CD4-positive, alpha-beta T cell treated with Interferon gamma for 1 hour (primary cell): ENCODE measurements around the gene HDLBP.
"Not testable (repeated sequence)": the region's sequence is repeated elsewhere in the genome, so short reads cannot be mapped to it uniquely, and the experiment has no call there.

Source experiments
- DNase-seq: peaks from one replicate; pipeline ENCODE4 v3.0.0-alpha.2; 2020

HDLBP gene

DNA sequence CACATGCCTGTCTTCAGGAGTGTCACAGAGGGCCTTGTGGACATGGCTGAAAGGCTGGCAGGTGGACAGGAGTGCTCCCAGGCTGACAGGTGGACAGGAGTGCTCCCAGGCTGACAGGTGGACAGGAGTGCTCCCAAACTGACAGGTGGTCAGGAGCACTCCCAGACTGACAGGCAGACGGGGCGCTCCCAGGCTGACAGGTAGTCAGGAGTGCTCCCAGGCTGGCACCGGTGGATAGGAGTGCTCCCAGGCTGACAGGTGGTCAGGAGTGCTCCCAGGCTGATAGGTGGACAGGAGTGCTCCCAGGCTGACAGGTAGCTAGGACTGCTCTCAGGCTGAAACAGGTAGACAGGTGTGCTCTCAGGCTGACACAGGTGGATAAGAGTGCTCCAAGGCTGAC is 110.4 kb downstream of the HDLBP start:
- no peak for DNase-seq

DNA sequence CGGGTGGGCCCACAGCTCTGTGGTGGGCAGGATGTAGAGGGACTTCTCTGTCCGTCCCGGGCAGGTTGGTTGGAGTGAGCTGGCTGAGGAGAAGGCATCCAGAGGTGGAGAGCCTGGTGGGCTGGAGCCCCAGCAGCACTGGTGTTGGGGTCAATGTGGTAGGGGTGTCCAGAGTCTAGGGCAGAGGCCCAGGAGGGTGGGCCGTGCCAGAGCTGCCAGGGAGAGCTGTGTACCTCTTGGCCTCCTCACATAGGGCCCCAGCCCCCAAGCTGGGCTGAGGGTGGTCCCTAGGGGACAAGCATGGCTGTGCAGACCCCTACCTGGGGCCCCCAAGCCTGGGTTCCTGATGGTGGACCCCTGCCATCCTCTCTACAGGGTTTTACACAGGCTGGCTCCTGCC is 111.0 kb downstream of the HDLBP start:
- no peak for DNase-seq

DNA sequence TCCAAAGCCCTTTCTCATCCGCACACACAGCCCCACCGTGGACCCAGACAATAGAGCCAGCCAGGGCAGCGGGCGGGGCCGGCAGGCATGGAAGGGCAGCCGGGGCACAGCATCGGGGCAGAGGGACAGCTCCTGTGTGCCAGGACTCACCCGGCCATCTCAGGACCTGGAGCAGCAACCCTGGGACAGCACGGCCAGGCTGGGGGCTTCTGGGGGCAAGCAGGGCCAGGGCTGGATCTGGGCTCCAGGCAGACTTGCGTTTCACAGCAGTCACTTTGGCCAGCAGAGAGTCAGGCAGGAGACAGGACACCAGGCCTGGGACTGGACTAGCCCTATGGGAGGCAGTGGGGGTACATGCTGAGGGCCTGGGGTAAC is 111.5 kb downstream of the HDLBP start:
- no peak for DNase-seq

DNA sequence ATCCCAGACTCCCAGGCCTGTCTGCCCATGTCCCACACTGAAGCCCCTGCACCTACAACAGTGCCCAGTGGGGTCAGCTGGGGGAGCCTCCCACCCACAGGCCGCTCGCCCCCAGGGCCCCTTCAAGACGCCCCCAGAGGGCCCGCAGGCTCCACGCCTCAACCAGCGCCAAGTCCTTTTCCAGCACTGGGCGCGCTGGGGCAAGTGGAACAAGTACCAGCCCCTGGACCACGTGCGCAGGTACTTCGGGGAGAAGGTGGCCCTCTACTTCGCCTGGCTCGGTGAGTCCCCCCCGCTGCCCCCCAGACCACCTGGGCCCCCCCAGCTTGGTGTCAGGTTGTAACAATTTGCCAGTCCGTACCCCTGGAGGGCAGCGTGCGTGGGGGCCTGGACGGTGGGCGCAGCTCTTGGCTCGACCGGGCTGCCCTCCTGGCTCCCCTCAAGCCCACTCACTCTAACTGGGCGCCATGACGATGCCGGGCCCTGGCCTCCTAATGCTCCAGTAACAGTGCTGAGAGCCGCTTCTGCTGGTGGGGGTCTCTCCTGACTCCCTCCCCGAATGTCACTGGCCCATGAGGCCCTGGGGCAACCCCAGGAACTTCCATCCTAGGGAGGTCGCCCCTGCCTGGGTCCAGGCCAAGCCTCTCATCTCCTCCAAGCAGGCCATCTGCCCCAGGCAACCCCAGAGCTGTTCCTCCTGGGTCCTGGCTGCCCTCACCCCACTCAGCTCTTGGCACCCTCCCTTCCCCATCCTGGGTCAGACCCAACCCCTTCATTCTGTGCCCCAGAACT is 112.1 kb downstream of the HDLBP start:
- DNase-seq: no peak

DNA sequence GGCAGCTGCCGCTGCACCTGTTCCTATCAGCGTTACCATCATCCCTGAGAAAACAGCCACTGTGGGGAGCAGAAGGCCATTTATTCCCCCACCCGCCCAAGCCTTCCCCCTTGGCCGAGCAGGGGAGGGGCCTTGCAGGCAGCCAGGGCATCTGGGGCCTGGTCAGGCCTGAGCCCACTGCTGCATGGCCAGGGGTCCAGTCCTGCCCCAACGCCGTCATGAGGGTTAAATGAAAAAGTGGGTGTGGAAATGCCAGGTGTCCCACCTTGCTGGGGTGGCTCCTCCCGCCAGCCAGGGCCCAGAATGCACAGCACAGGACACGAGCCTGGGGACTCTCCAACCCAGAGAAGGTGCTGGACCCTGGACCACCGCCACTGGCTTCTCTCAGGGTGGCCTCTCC is 112.8 kb downstream of the HDLBP start:
- no peak for DNase-seq

DNA sequence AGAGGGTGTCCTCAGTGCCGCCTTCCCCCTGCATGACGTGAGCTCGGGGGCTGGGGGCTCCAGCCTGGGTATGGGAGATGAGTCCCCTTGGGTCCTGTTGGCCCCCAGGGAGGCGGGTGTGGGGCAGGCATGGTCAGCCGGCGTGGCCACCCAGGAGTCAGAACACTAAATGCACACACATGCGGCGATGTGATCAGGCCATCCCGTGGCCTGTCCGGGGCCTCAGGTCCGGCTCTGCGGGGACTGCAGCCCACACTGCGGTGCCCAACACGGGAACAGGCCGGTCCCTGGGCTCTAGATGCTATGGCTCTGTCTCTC is 113.2 kb downstream of the HDLBP start:
- DNase-seq: no peak

DNA sequence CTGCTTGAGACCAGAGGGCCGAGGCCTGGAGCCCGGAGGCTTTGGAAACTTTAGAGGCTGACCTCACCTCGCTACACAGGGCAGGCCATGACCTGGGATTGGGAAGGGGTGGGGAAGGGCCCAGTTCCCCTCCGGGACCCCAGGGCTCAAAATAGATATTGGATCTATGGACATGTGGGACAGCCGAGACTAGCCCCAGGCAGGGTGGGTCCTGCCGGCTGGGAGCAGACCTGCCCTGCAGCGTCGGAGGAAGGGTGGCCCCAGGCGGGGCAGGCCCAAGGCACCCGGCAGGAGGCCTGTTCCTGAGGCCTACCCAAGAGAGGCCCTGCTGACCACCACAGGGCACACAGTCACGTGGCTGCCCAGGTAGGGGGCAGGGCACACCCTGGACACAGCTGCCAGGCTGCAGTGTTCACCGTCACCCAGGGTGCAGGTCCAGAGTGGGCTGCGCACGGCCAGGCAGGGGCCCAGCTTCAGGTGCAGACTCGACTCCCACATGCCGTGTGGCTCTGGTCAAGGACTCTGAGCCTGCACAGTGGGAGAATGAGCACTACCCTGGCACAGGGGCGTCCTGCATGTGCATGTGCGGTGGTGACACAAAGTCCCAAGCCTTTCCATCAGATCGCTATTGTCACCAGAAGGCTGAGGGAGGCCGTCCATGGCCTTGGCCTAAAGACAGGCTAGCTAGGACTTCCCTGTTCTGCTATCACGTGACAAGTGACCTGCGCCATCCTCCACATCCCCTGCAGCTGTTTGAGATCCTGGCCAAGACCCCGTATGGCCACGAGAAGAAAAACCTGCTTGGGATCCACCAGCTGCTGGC is 113.8 kb downstream of the HDLBP start:
- no peak for DNase-seq

DNA sequence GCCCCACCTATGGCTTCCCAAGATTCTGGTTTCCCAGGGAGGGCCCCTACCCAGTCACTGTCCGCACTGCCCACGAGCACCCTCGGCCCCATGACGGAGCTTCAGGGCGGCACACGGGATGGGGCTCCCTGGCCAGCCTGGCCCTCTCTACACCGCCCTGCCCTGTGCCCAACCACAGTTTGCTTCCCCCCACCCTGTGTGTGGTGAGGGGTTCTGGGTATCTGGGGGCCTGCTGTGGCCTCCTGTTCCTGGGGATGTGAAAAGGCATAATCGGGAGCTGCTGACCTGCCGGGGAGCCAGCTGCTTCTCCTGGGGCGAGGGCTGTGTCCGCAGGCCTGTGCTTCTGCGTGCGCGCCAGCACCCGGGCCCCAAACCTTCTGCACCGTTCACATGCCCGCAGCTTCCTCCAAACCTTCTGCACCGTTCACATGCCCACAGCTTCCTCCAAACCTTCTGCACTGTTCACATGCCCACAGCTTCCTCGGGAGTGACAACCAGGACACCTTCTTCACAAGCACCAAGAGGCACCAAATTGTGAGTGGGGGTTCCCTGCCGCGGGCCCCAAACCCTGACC is 114.6 kb downstream of the HDLBP start:
- no peak for DNase-seq

DNA sequence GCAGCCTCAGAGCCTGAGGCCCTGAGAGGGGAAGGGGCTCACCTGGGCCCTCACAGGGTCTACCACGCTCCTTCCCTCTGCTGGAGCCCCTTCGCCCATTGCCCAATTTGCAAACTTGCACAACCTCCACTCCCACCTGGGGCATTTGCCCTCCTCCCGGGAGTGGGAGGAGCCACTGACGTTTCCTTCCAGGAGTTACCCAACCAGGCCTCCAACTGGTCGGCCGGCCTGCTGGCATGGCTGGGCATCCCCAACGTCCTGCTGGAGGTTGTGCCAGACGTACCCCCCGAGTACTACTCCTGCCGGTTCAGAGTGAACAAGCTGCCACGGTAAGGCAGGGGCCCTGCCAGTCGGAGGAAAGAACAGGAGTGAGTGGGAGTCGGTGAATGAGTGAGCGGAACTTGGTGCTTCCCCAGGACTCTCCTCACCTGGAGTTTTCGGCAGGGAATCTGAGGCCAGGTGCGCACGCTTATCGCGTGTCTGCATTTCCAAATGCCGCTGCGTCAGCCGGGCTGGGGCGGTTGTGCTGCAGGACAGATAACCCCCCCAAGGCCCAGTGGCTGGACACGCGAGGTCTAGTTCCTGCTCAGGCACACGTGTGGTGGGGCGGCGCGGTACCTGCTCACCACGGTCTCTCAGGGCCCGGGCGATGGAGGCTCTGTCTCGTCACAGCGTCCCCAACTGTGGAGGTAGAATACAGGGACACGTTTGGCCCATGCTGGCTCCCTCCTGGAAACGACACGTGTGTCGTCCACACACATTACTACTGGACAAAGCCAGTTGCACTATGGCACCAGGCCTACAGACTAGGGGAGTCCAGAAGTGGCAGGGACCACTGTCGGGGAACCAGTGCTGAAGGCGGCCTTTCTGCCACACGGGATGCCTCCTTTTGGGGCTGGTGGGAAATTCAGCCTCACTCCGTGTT is 115.3 kb downstream of the HDLBP start:
- no peak for DNase-seq

DNA sequence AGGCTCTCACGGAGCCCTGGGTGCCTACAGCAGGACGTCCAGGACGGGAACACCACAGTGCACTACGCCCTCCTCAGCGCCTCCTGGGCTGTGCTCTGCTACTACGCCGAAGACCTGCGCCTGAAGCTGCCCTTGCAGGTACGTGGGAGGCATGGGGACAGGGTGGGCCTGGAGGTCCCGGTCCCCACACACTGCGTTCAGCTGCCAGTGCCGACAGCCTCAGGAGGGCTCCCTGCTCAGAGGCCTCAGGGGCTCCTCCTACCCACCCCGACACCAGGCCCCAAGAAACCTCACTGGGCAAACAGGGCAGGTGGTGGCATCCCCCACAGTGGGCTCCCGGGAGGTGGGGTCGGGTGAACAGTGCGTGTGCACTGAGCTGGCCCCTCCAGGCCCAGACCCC is 116.2 kb downstream of the HDLBP start:
- no peak for DNase-seq

DNA sequence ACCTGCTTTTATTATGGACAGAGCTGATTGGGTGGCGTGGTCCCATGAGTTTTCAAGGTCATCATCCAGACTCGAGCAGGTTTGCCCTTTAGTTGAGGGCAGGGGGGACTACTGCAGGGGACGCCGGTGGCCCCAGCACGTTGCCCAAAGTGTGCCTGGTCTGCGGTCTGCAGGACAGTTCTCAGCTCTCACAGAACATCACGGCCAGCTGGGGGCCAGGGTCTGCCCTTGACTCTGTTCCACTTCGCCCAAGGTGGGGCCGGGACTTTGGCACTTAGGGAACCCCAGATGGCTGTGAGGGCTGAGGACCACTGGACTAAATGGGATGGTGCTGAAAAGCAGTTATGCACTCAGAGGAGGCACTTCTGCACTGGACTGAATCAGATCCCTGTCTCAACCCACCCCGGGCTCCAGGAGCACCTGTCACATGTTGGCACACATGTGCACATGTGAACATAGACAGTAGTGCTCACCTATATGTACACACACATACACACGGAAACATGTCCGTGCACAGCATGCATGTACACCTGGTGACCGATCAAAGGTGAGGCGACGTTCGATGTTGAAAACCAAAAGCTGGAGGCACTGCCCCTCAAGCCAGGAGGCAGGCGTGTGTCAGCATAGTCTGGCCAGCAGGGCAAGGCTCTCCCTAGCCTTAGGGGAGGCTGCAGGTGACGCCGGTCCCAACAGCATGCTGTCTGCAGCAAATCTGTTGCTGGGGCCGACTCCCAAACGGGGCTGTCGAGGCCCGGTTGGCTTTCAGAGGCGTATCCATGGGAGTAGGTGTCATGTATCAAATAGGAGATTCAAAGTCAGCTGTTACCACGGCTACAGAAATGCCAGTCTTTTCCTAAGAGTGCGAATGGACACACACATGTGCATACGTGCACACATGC is 116.8 kb downstream of the HDLBP start:
- no peak for DNase-seq

DNA sequence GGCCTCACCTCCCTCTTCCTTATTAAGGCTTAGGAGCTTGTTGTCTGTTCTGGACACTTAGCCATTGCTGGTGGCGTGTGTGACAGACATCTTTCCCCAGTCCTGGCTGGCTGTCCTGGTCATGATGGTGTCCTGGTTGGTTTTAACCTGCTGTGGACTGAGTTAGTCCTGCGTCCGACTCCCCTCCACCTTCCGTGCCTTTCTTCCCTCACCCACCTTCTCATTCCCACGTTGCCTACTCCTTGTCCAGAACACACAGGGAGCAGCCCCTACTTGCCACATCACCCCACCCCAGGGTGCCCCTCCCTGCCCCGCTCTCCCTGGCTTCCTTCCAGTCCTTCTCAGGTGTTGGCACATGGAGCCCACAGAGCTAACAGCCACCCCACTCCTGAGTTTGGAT is 117.5 kb downstream of the HDLBP start:
- DNase-seq: no peak

DNA sequence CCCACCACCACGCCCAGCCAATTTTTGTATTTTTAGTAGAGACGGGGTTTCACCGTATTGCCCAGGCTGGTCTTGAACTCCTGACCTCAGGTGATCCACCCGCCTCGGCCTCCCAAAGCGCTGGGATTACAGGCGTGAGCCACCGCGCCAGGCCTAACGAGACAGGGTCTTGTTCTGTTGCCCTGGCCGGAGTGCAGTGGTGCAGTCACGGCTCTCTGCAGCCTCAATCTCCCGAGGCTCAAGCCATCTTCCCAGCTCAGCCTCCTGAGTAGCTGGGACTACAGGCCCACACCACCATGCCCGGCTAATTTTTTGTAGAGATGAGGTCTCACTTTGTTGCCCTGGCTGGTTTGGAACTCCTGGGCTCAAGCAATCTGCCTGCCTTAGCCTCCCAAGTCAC is 118.2 kb downstream of the HDLBP start:
- not testable (repeated sequence) for DNase-seq

DNA sequence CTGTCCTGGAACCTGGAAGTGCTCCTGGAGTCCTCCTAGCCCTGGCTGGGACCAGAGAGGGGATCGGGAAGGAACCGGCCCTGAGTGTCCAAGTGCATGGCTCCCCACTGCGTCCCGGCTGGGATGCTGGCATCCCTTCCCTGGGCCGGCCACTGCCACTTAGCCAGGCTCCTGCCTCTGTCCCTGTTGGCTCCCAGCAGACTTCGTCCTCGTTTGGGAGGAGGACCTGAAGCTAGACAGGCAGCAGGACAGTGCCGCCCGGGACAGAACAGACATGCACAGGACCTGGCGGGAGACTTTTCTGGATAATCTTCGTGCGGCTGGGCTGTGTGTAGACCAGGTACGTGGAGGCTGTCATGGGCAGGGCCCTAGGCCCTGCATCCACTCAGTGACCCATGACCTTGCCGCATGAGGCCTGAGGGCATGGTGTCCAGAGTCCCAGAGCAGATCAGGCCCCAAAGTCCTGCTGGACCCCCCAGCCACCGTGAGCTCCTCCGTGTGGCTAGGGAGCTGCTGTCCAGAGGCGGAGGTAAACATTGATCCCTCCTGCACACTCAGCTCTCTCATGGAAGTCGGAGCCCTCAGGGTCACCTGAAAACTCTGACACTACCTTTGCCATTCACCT is 119.9 kb downstream of the HDLBP start:
- no peak for DNase-seq

DNA sequence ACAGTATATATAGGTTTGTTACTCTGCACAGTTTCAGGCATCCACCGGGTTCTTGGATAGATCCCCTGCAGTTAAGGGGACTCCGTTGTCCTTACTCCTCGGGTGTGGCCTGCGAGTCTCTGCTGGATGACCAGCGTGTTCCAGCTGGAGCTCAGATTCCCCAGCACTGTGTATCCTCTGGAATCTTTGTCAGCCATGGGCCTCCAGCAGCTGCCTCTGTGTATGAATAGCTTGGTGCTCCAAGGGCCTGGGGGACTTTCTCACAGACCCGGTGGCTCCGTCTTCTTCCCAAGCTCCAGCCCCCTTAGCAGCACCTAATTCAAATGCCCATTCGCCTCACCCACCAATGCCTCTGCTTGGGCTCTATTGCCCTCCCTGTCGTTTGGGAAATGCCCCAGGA is 120.7 kb downstream of the HDLBP start:
- DNase-seq: no peak

DNA sequence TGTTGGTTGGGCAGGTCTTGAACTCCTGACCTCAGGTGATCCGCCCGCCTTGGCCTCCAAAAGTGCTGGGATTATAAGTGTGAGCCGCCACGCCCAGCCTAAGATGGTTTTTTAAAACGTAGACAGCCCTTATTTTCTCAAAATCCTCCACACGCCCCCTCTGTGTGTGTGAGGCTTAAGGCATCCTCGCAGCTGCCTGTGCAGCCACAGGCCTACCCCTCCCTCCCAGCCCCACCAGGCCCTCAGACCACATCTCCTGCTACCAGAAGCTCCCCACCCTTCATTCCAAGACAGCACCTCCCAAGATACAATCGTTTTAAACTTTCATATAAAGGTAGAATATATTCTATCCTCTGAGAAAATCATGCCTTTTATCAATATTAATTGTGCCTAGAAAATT is 122.2 kb downstream of the HDLBP start:
- DNase-seq: no peak

DNA sequence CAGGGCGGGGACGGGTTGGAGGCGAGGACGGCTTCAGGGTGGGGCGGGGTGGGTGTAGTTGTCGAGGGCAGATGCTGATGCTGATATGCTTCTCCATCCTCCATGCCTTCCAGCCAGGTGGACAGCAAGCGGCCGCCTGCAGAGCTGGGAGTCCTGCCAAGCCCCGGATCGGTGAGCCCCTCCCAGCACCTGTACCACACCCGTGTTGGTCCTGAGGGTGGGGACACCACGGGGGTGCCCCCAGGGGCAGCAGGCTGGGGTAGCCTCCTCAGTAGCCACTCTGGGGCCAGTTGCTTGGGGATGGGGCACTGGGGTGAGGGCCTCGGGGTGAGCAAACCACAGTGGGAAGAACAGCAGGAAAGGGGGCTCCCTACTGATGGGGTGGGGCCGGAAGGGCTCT is 124.4 kb downstream of the HDLBP start:
- DNase-seq: no peak

DNA sequence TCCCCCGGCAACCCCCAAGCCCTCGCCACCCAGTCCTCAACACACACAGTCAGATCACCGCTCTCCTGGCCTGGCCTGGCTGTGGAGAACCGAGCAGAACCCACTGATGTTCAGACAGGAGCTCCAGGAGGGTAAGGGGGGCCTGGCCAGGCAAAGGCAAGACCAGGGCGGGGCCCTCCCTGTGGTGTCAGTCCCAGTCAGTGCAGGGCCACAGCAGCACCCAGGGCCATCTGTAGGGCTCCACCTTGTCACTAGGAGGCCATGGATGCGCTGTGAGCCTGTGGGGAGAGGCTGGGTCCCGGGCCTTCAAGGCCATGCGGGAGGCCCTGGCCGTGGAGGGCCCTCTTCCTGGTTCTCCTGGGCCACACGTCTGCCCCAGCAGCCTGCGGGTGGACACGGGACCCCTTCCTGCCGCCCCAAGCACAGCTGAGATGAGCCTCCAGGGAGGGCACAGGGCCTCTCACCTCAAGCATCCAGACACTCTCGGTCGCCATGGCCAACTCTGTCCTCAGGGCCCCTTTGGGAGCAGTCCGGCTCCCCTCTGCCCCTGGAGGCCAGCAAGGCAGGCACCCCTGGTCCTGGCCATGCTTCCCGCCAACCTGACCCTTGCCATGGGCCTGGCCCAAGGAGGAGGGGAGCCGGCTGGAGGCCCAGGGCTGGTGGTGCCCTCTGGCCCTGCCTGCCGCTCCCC is 125.0 kb downstream of the HDLBP start:
- DNase-seq: no peak

DNA sequence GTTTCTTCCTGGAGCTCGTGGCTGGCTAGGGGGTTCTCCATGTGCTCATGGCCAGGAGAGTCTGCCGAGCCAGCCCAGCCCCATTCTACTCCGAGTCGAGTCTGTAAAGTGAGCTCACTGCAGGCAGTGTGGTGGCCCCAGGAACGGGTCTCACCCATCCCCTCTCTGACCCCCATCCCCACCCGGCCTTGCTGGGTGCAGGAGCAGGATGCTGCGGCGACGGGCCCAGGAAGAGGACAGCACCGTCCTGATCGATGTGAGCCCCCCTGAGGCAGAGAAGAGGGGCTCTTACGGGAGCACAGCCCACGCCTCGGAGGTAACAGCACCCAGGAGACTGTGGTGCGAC is 125.6 kb downstream of the HDLBP start:
- DNase-seq: no peak

DNA sequence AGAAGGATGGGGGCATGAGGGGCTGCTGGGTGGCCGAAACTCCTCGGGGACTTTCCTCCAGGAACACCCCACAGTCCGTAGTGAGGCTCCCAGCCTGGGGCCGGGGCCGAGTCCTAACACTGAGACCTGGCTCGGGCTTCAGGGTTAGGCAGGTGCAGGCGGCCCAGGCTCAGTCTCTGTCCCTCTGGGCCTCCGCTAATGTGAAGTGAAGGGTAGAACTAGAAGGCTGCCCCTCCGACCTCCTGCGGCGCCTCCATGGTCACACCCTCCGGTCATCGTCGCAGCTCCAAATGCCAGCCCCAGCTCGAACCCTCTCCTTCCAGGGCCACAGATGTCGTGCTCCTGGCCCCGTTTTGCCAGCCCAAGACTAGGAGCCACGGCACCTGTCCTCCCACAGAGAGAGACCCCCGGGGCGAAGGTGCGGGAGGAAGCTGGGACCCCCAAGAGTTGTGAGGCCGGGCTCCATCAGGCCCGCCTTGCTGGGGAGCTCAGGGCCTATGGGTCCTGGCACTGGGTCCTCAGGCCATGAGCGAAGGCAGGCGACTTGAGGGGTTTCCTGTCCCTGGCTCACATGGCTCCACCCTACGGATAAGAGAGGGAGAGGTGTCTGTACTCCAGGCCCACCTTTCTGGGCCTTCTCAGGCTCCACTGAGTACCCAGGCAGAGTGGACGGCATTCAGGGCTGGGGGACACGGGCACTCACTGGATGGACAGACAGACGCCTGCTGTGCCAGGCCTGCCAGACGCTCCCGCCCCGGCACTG is 126.2 kb downstream of the HDLBP start:
- DNase-seq: no peak
